ENCODE data around the gene FBXW11. TPM values are rescaled to one million over a fixed set of nuclear protein-coding genes. Genes with fewer than 3 reads are reported as not detected.

Gene FBXW11
- total and polyA plus RNA-seq, 10 of the 15 experiments (the other 5 are each of a cell fraction or from before 2014, with no cell fraction given) = 4.3 to 61.5 (median 40.0) TPM

- peaks cover 20% of the 10 kb centered on the region for H3K79me2 ChIP-seq (ENCODE audit: control insufficient read depth, insufficient read depth, low read length)
- no TSS peak for BruUV-seq (replicated peaks)
- peaks cover 1 to 4% of the 10 kb centered on the region in 2 experiments for H3K36me3 ChIP-seq (ENCODE audit: control insufficient read depth in 2 of 2, insufficient read depth in 2 of 2, low read length in 1 of 2)
- H3K4me2 ChIP-seq (ENCODE audit: control insufficient read depth, insufficient read depth) = no peak overlapping the region
- 31% methylated on average over 4 of the region's 4 CpGs for WGBS (ENCODE audit: insufficient coverage, insufficient replicate concordance, low lambda C conversion rate, missing lambda C conversion rate)
- intact Hi-C loops (cut with micrococcal nuclease; ENCODE audit: unreplicated experiment) (loop anchor here (2.0 to 5.0 kb wide), 2 partner anchors 421 to 699 kb away; no protein-coding TSS in a partner anchor), in situ Hi-C loops (cut with MboI) (loop anchor here (5.0 kb wide), 2 partner anchors 419 to 489 kb away; partner anchors contain the start of gene FGF18)
- H3K9ac ChIP-seq (ENCODE audit: control insufficient read depth, insufficient read depth, low read length) = no peak overlapping the region
- ChIA-PET CTCF (interaction anchor here (0.9 to 2.5 kb wide), 22 partner anchors 9 to 488 kb away, joined by 3 to 11 read pairs (median 4); partner anchors contain the start of genes FBXW11 and STK10), POLR2A (interaction anchor here (0.6 to 1.2 kb wide), 3 partner anchors 8 to 130 kb away, joined by 3 read pairs; no protein-coding TSS in a partner anchor), RAD21 (ENCODE audit: unreplicated experiment) (interaction anchor here (0.7 to 3.7 kb wide), 10 partner anchors 15 to 523 kb away, joined by 3 to 17 read pairs (median 4); partner anchors contain the start of genes FBXW11 and FGF18), SMC1A (ENCODE audit: uncharacterized antibody, unreplicated experiment) (interaction anchor here (0.6 to 3.2 kb wide), 17 partner anchors 14 to 634 kb away, joined by 3 to 11 read pairs (median 4); partner anchors contain the start of genes FBXW11, FGF18 and STK10)
- no peaks in the 10 kb centered on the region for H3K27me3 ChIP-seq (replicated peaks in 1 of 2; ENCODE audit: control insufficient read depth in 2 of 2, insufficient read depth in 2 of 2, low read length in 1 of 2)
- DNase-seq (ENCODE audit: low read depth, low spot score) (no peak), ATAC-seq (no peak), FAIRE-seq (no peak)
- H3K4me1 ChIP-seq (ENCODE audit: control insufficient read depth, insufficient read depth, low read length) = peaks cover 18% of the 10 kb centered on the region
- TF ChIP-seq SMAD5 (IDR thresholded peaks at IDR 0.05; ENCODE audit: low read depth) = no peak
- TF ChIP-seq ETV6 (conservative IDR thresholded peaks at IDR 0.05 in 1 of 2, IDR thresholded peaks at IDR 0.05 in 1 of 2; ENCODE audit: borderline replicate concordance in 1 of 2, low read depth in 1 of 2) = no peak
- TF ChIP-seq KDM1A (IDR thresholded peaks at IDR 0.05; ENCODE audit: borderline replicate concordance) = no peak
- no peak for TF ChIP-seq CBFB (IDR thresholded peaks at IDR 0.05; ENCODE audit: low read depth)
- no peak for TF ChIP-seq FOS (IDR thresholded peaks at IDR 0.05; ENCODE audit: borderline replicate concordance, extremely low read depth, insufficient read length)
- no peak overlapping the region for H3K27ac ChIP-seq (ENCODE audit: control insufficient read depth, insufficient read depth)
- no peak overlapping the region for H2AFZ ChIP-seq (ENCODE audit: control insufficient read depth, low read depth, low read length)
- no peak overlapping the region for H3K4me3 ChIP-seq
- no peaks in the 10 kb centered on the region; the same call in 1 of the 2 replicates for H4K20me1 ChIP-seq (ENCODE audit: control insufficient read depth, insufficient read depth)
- no peaks in the 10 kb centered on the region for H3K9me3 ChIP-seq (replicated peaks; ENCODE audit: control insufficient read depth, insufficient read depth, low read length)
Measured at GRCh38 chr5:171906066-171906570, 100.3 kb downstream of the FBXW11 start.

GRCh38 chr5:171904886-171905285, 101.6 kb downstream of the FBXW11 start:
- ATAC-seq (no peak), DNase-seq (ENCODE audit: low read depth, low spot score) (no peak), FAIRE-seq (no peak)
- peaks cover 1 to 4% of the 10 kb centered on the region in 2 experiments for H3K36me3 ChIP-seq (ENCODE audit: control insufficient read depth in 2 of 2, insufficient read depth in 2 of 2, low read length in 1 of 2)
- no peaks in the 10 kb centered on the region for H3K27me3 ChIP-seq (replicated peaks in 1 of 2; ENCODE audit: control insufficient read depth in 2 of 2, insufficient read depth in 2 of 2, low read length in 1 of 2)
- H3K4me2 ChIP-seq (ENCODE audit: control insufficient read depth, insufficient read depth) = no peak overlapping the region
- SMC1A ChIA-PET (ENCODE audit: uncharacterized antibody, unreplicated experiment) = no interaction called here
- no peaks in the 10 kb centered on the region for H3K9me3 ChIP-seq (replicated peaks; ENCODE audit: control insufficient read depth, insufficient read depth, low read length)
- H3K4me1 ChIP-seq (ENCODE audit: control insufficient read depth, insufficient read depth, low read length) = peaks cover 15% of the 10 kb centered on the region
- intact Hi-C loops (cut with micrococcal nuclease; ENCODE audit: unreplicated experiment) = loop anchor here (5.0 kb wide), 1 partner anchor 698 kb away; no protein-coding TSS in a partner anchor
- in situ Hi-C loops (cut with MboI) = loop anchor here (5.0 kb wide), 2 partner anchors 418 to 488 kb away; partner anchors contain the start of gene FGF18
- RAD21 ChIA-PET (ENCODE audit: unreplicated experiment) = interaction anchor here (0.7 to 1.1 kb wide), 2 partner anchors 14 to 486 kb away, joined by 3 read pairs; partner anchors contain the start of gene FGF18
- no peak overlapping the region for H3K4me3 ChIP-seq
- no peak overlapping the region for H3K27ac ChIP-seq (ENCODE audit: control insufficient read depth, insufficient read depth)
- no peak overlapping the region for H2AFZ ChIP-seq (ENCODE audit: control insufficient read depth, low read depth, low read length)
- H3K79me2 ChIP-seq (ENCODE audit: control insufficient read depth, insufficient read depth, low read length) = peaks cover 17% of the 10 kb centered on the region
- H3K9ac ChIP-seq (ENCODE audit: control insufficient read depth, insufficient read depth, low read length) = no peak overlapping the region
- POLR2A ChIA-PET = no interaction called here
- CTCF ChIA-PET = interaction anchor here (1.5 kb wide), 1 partner anchor 12 kb away, joined by 3 read pairs; no protein-coding TSS in a partner anchor
- no TSS peak for BruUV-seq (replicated peaks)
- no peaks in the 10 kb centered on the region; the same call in 1 of the 2 replicates for H4K20me1 ChIP-seq (ENCODE audit: control insufficient read depth, insufficient read depth)
- no peak for TF ChIP-seq HDAC6 (IDR thresholded peaks at IDR 0.05; ENCODE audit: unreplicated experiment)
- no peak for TF ChIP-seq TCF3 (IDR thresholded peaks at IDR 0.05; ENCODE audit: borderline replicate concordance, insufficient read depth, low read depth, low read length)
- no peak for TF ChIP-seq WRNIP1 (IDR thresholded peaks at IDR 0.05; ENCODE audit: borderline replicate concordance, low read depth, low read length)
- TF ChIP-seq MTA2 (IDR thresholded peaks at IDR 0.05; ENCODE audit: low read depth) = no peak
- TF ChIP-seq IKZF1 (conservative IDR thresholded peaks at IDR 0.05) = no peak
- no peak for TF ChIP-seq SIN3A (IDR thresholded peaks at IDR 0.05; ENCODE audit: low read depth, low read length)
- no peak for TF ChIP-seq NFIC (IDR thresholded peaks at IDR 0.05; ENCODE audit: low read depth, low read length)
- TF ChIP-seq HDAC2 (IDR thresholded peaks at IDR 0.05) = no peak
- no peak for TF ChIP-seq ETV6 (conservative IDR thresholded peaks at IDR 0.05 in 1 of 2, IDR thresholded peaks at IDR 0.05 in 1 of 2; ENCODE audit: borderline replicate concordance in 1 of 2, low read depth in 1 of 2)
- TF ChIP-seq FOS (IDR thresholded peaks at IDR 0.05; ENCODE audit: borderline replicate concordance, extremely low read depth, insufficient read length) = no peak
- no peak for TF ChIP-seq IRF4 (IDR thresholded peaks at IDR 0.05; ENCODE audit: low read depth, low read length)
- TF ChIP-seq, protein P1, sequence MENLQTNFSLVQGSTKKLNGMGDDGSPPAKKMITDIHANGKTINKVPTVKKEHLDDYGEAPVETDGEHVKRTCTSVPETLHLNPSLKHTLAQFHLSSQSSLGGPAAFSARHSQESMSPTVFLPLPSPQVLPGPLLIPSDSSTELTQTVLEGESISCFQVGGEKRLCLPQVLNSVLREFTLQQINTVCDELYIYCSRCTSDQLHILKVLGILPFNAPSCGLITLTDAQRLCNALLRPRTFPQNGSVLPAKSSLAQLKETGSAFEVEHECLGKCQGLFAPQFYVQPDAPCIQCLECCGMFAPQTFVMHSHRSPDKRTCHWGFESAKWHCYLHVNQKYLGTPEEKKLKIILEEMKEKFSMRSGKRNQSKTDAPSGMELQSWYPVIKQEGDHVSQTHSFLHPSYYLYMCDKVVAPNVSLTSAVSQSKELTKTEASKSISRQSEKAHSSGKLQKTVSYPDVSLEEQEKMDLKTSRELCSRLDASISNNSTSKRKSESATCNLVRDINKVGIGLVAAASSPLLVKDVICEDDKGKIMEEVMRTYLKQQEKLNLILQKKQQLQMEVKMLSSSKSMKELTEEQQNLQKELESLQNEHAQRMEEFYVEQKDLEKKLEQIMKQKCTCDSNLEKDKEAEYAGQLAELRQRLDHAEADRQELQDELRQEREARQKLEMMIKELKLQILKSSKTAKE (IDR thresholded peaks at IDR 0.05; ENCODE audit: low read depth, poor library complexity, severe bottlenecking) = no peak
- TF ChIP-seq ZNF24 (IDR thresholded peaks at IDR 0.05) = no peak
